GM18909 (cell line): ENCODE data around the gene AP3D1.

Source experiments
- ATAC-seq: cut with Tn5 transposase; IDR thresholded peaks from one replicate; pipeline ENCODE4 v1.9.1; 2021; ENCODE audit warnings: mild to moderate bottlenecking; ENCODE audit not compliant: unreplicated experiment, poor library complexity

AP3D1 gene

GRCh38 chr19:2184422-2184975 lies 33.1 kb upstream of the AP3D1 start:
- ATAC-seq, result no peak

DNA sequence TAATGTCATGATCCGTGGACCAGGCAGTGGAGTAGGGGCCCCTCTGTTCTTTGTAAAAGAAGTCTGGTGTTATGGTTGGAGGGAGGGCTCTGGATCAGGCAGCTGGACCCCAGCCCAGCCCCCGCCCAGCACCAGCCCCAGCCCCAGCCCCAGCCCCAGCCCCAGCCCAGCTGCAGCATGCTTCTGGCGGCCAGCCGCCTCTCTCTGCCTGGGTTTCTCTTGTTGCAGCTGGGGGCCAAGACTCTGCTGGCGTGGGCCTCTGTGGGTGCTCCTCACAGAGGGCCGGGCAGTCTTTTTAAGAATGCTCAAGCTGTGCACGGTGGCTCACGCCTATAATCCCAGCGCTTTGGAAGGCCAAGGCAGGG lies 30.2 kb upstream of the AP3D1 start:
- ATAC-seq, result no peak

DNA sequence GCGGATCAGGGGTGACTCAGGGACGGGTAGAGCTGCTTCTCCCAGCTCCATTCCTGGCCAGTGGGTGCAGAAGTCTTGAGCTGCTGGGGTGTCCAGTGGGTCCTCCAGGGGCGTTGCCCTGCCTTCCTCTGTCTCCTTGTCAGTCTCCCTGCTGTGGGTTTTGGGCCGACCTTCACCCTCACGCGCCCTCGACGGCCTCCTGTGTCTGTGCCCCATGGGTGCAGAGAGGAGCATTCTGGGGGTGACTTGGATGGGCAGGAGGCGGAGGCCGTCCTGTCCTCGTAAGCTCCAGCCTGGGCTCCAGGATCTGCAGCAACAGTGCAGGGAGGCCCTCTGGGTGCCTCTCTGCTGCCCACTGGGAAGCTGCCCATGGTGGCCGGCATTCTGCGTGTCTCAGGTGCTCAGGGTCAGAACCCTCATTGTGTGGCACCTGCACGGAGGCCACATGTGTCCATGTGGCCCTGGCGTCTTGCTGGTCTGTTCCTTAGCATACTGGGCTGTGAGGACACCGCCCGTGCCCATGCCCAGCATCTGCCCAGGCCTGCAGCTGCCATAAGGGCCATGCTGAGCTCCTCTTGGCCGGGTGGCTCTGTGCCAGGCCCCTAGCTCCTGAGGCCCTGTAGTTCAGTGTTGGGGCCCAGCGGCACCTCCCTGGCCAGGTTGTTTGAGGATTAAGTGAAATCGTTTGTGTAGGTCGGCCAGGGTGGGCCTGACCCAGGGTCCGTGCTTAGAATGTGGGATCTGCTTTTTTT lies 29.7 kb upstream of the AP3D1 start:
- ATAC-seq, result no peak

DNA sequence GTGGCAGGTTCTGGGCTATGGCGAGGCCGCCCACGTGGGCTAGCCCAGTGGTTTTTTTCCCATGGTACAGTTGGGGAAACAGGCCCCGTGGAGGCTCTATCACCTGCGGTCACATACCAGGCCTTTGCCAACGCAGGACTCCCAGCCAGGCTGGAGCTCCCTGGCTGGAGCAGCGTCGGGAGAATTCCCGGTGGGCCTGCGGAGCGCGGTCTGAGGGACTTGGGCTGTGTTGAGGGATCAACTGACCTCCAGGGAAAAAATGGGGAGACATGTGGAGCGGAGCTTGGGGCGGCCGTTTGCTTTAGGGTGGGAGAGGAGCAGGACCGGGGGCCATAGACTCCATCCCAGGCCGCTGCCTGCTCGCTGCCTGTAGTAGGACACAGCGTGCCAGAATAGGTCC lies 28.7 kb upstream of the AP3D1 start:
- ATAC-seq, result no peak

DNA sequence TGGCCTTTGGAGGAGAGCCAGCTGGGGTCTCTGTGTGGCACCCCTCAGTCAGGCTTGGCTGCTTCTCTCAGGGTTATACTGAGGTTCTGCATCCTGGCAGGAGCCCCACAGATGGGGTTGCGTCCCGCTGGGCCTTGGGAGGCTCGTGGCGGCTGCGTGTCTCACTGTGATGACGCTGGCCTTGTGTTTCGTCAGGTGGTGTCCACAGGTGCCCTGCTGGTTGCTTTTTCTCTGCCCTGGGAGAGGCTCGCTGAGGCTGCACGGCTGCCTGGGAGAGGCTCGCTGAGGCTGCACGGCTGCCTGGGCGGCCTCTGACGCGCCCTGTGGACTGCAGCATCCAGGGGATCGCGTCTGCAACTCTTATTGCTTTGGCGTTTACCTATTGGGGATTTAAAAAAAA lies 27.7 kb upstream of the AP3D1 start:
- ATAC-seq, result no peak

DNA sequence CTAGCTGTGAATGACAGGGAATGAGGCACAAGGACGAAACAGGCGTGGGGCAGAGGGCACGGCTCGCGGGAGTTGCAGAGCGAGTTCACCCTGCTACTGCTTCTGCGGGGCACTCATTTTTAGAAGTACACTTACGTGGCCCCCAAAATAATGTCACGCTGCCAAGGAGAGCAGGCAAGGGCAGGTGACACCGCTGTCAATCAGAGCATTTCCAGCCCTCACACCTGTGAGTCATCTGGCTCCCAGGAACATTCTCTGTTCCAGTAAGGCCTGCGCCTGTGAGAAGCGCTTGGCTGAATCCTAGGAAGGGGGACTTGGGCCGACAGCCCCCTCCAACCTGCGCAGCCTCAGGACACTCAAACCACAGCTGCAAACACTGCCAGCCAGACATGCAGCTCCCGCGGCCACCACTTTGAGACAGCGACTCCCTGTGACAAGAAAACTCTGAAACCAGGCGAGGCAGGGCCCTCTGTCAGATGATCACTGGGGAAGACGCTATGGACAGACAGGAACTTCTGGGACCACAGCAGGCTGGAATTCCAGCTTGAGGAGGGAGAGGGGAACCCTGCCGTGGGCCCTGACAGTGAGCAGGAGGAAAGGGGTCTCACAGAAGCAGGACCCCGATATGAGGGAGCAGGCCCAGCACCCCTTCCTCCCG lies 25.1 kb upstream of the AP3D1 start:
- ATAC-seq, result no peak

DNA sequence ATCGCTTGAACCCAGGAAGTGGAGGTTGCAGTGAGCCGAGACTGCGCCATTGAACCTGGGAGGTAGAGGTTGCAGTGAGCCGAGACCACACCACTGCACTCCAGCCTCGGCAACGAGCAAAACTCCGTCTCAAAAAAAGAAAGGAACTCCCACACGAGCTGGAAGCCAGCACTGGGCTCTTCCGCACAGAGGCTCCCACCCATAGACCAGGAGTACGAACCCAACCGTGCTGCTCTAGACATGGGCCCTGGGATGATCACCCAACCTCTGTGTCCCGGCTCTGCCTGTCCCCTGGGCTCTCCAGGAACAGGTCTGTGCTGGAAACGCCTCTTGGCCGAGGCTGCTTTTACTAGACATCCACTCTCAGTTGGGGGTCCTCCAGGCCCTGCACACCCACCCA lies 24.4 kb upstream of the AP3D1 start:
- no peak for ATAC-seq

GRCh38 chr19:2173767-2174577 lies 22.6 kb upstream of the AP3D1 start:
- no peak for ATAC-seq

DNA sequence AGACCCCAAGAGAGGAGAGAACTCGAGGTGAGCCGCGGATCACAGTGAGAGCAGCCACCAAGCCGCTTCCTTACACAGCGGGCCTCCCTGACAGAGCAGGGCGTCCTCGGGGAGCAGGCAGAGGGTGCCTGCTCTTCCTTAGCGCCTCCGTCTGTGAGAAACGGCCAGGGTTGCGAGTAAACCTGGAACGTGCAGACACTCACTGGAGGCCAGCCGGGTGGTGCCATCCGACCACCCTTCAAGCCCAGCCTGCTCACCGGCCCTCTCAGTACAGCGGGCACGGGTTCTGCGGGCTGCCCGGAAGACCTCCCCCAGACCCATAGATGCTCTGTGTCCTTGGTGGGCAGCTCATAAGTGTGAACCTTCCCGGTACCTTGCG lies 22.0 kb upstream of the AP3D1 start:
- no peak for ATAC-seq

DNA sequence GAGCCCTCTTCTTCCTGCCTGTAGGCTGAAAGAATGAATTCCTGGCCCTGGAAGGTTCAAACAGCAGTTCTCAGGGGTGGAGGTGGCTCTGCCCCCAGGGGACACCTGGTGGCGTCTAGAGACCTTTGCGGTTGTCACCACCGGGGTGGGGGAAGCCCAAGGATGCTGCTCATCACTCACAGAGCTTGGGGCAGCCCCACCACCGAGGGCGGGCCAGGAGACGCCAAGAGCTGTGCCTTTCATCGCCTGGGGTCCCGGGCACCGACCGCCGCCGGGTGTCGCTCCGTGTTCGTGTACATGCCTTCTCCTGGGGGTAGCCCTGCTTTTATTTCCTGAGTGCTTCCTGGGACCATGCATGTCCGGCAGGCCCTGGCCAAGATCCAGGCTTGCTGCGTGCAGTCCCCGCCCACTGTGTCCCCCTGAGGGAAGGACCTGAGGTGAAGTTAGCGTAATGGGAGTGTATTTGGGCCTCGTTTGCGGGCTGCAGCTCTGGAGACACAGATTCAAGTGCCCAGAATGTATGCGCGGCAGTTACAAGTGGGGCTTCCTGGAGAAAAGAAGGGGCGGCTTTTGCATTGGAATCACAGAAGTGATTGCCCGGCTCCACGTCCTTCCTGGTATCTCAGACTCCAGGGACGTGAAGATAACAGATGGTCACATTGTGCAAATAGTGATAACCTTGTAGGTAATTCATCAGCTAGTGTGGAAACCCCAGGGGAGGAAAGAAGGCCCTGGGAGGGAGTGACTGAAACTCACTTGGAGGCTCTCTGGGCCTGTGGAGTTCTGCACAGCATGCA lies 20.2 kb upstream of the AP3D1 start:
- peak; percentile 43 for ATAC-seq

- peak; percentile 1 for ATAC-seq
Measured at GRCh38 chr19:2170987-2171348, 19.6 kb upstream of the AP3D1 start.

GRCh38 chr19:2170219-2170618 lies 18.9 kb upstream of the AP3D1 start:
- ATAC-seq, result no peak

DNA sequence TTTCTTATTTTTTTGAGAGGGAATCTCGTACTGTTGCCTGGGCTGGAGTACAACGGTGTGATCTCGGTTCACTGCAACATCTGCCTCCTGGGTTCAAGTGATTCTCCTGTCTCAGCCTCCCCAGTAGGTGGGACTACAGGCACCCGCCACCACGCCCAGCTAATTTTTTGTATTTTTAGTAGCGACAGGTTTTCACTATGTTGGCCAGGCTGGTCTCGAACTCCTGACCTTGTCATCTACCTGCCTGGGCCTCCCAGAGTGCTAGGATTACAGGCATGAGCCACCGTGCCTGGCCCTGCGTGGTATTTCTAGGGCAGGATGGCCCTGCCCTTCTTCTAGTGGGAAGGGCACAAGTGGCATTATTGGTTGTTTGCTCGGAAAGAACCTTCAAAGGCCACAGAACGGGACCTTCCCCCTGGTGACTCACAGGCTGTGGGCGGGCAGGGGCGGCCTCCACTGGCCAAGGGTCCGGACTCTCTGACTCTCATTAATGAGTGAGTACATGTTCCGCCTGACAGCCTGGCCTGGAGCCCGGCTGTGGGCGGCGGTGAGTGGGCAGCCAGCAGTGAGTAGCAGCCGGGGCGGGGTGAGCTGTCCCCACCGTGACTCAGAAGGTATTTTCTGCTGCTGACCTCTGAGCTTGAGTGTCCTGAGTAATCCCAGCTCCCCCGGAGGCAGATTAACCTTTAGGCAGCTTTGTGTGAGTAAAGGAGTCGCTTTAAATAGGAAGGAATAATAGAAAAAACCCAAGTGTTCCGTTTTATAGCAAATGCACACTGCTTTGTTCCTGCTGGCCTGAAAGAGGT lies 17.5 kb upstream of the AP3D1 start:
- peak; percentile 50 for ATAC-seq

- ATAC-seq, result peak; percentile 34
Measured at GRCh38 chr19:2167896-2168618, 16.7 kb upstream of the AP3D1 start.

GRCh38 chr19:2166741-2167738 lies 15.7 kb upstream of the AP3D1 start:
- ATAC-seq, result no peak

DNA sequence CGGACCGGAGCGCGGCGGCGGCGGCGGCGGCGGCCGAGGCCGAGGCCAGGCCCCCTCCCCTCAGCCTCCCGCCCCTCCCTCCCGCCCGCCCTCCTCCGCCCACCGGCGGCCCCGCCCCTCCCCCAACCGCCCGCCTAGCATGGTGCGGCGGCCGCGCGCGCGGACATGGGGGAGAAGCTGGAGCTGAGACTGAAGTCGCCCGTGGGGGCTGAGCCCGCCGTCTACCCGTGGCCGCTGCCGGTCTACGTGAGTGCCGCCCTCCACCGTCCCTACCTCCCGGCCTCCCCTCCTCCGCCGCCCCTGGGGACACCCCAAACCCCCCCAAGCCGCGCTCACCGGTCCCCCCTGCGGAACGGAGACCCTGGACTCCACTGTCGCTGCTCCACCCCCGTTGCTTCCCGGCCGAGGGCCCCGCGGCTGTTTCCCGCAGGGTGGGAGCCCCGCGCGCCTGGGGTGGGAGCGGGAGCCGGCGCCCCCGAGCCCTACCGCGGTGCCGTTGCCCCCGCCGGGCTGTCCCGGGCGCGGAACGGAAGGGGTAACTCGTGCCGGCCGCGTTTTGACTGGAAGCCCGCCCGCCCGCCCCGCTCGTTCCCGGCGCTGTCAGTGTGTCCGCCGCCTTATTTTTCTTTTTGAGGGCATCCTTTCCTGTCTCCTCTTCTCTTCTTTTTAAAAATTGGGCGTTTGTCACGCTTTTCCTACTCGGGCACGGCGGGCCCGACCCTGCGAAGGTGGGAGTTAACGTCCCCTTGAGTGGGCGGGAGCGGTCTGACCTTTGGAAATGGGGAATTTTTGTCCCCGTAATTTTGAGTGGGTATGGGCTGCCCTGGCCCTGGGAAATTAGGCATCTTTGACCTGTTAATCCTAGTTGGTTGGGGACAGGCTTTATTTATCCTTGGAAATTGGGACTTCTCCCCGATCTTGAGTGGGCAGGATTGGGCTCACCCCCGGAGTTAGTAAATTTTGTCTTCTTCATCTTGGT lies 12.9 kb upstream of the AP3D1 start:
- ATAC-seq, result peak; percentile 29

GRCh38 chr19:2160379-2160778 lies 9.0 kb upstream of the AP3D1 start:
- no peak for ATAC-seq
